HepG2 (cell line): ENCODE results near the gene PROC. TPM values are rescaled to one million over a fixed set of nuclear protein-coding genes. Genes with fewer than 3 reads are reported as not detected.

Experiments
- BHLHE40 ChIP-seq: IDR thresholded peaks from 2 replicates; pipeline ENCODE4 v1.6.1; 2011; ENCODE audit warnings: low read length, improper control_type of control experiment
- CC2D1A ChIP-seq: sonication (generic); formaldehyde crosslinking; IDR thresholded peaks from 2 replicates; pipeline ENCODE4 v1.8.1; 2023; ENCODE audit warnings: mild to moderate bottlenecking, missing genetic modification reagents
- CREM ChIP-seq, 2 experiments: sonication (generic) in 1 of 2; formaldehyde crosslinking in 1 of 2; IDR thresholded peaks; 2 replicates each; pipeline versions ENCODE4 v1.4.0 to v1.6.1; 2016 to 2020; ENCODE audit warnings: antibody characterized with exemption in 1 of 2, mild to moderate bottlenecking in 1 of 2, missing genetic modification reagents in 1 of 2
- E2F2 ChIP-seq: sonication (generic); formaldehyde crosslinking; IDR thresholded peaks from 2 replicates; pipeline ENCODE4 v1.4.0; 2020; ENCODE audit warnings: missing genetic modification reagents, borderline replicate concordance
- MAF1 ChIP-seq: sonication (generic); formaldehyde crosslinking; IDR thresholded peaks from 2 replicates; pipeline ENCODE4 v1.5.0; 2020; ENCODE audit warnings: missing genetic modification reagents, borderline replicate concordance
- MEF2D ChIP-seq: sonication (generic); formaldehyde crosslinking; IDR thresholded peaks from 2 replicates; pipeline ENCODE4 v1.5.1; 2020; ENCODE audit warnings: mild to moderate bottlenecking, missing genetic modification reagents
- MLLT10 ChIP-seq: sonication (generic); formaldehyde crosslinking; IDR thresholded peaks from 2 replicates; pipeline ENCODE4 v1.4.0; 2020; ENCODE audit warnings: missing genetic modification reagents
- MTF2 ChIP-seq: sonication (generic); formaldehyde crosslinking; IDR thresholded peaks from 2 replicates; pipeline ENCODE4 v1.5.0; 2020; ENCODE audit warnings: missing genetic modification reagents, borderline replicate concordance
- NONO ChIP-seq, 2 experiments: fragments of 450-650 bp in 1 of 2; sonication (generic) in 1 of 2; formaldehyde crosslinking in 1 of 2; IDR thresholded peaks in 1 of 2; conservative IDR thresholded peaks in 1 of 2; 2 replicates each; pipeline versions ENCODE4 v1.6.1 to v1.8.0; 2017 to 2022; ENCODE audit warnings: mild to moderate bottlenecking in 1 of 2, missing genetic modification reagents in 1 of 2, moderate library complexity in 1 of 2
- PCBP2 ChIP-seq: fragments of 200-400 bp; formaldehyde crosslinking; optimal IDR thresholded peaks from 2 replicates; pipeline ENCODE3; 2018; ENCODE audit warnings: low read length, low read depth; ENCODE audit not compliant: poor library complexity, severe bottlenecking
- PHF20 ChIP-seq: sonication (generic); formaldehyde crosslinking; IDR thresholded peaks from 2 replicates; pipeline ENCODE4 v1.5.0; 2020; ENCODE audit warnings: mild to moderate bottlenecking, missing genetic modification reagents
- PLSCR1 ChIP-seq: sonication (generic); formaldehyde crosslinking; IDR thresholded peaks from 2 replicates; pipeline ENCODE4 v1.5.0; 2020; ENCODE audit warnings: missing genetic modification reagents, mild to moderate bottlenecking, borderline replicate concordance
- RORA ChIP-seq: sonication (generic); formaldehyde crosslinking; IDR thresholded peaks from 2 replicates; pipeline ENCODE4 v1.5.0; 2020; ENCODE audit warnings: mild to moderate bottlenecking, missing genetic modification reagents, moderate library complexity
- SMARCC2 ChIP-seq: fragments of 450-650 bp; IDR thresholded peaks from 2 replicates; pipeline ENCODE4 v1.6.1; 2017; ENCODE audit warnings: antibody characterized with exemption, mild to moderate bottlenecking
- SRSF9 ChIP-seq: fragments of 200-400 bp; formaldehyde crosslinking; IDR thresholded peaks from 2 replicates; pipeline ENCODE4 v1.6.1; 2018; ENCODE audit warnings: borderline replicate concordance, mild to moderate bottlenecking, low read depth, low read length; ENCODE audit not compliant: insufficient read depth, poor library complexity, severe bottlenecking
- SRY ChIP-seq: sonication (generic); formaldehyde crosslinking; IDR thresholded peaks from 2 replicates; pipeline ENCODE4 v1.8.0; 2022; ENCODE audit warnings: mild to moderate bottlenecking, missing genetic modification reagents
- XRCC5 ChIP-seq: fragments of 200-400 bp; formaldehyde crosslinking; optimal IDR thresholded peaks from 2 replicates; pipeline ENCODE3; 2017; ENCODE audit warnings: mild to moderate bottlenecking, low read length
- ZBTB25 ChIP-seq: IDR thresholded peaks from 2 replicates; pipeline ENCODE4 v1.6.1; 2018; ENCODE audit warnings: missing genetic modification reagents
- ZNF280D ChIP-seq: sonication (generic); formaldehyde crosslinking; IDR thresholded peaks from 2 replicates; pipeline ENCODE4 v1.5.1; 2020; ENCODE audit warnings: mild to moderate bottlenecking, missing genetic modification reagents
- ZNF569 ChIP-seq: sonication (generic); formaldehyde crosslinking; IDR thresholded peaks from 2 replicates; pipeline ENCODE4 v1.5.0; 2020; ENCODE audit warnings: mild to moderate bottlenecking, missing genetic modification reagents, moderate library complexity, borderline replicate concordance
- ZNF674 ChIP-seq: sonication (generic); formaldehyde crosslinking; IDR thresholded peaks from 2 replicates; pipeline ENCODE4 v1.5.0; 2020; ENCODE audit warnings: low read depth, mild to moderate bottlenecking, missing genetic modification reagents
- ZNF773 ChIP-seq: sonication (generic); formaldehyde crosslinking; IDR thresholded peaks from 2 replicates; pipeline ENCODE4 v1.4.0; 2020; ENCODE audit warnings: missing genetic modification reagents, borderline replicate concordance
- ZNF790 ChIP-seq: sonication (generic); formaldehyde crosslinking; IDR thresholded peaks from 2 replicates; pipeline ENCODE4 v1.8.0; 2022; ENCODE audit warnings: missing genetic modification reagents, mild to moderate bottlenecking, borderline replicate concordance
- polyA plus RNA-seq, 8 experiments: library from polyadenylated mRNA; depleted of rRNA in 3 of 8; stranded (reverse) in 7 of 8; unstranded in 1 of 8; fragments of >200 nt; fragmentation: Illumina TruSeq in 4 of 8; extraction: Trizol in 4 of 8; gene quantifications; 2 replicates each; pipeline versions ENCODE4 v1.2.1 to v1.2.3, GENCODE V29; 2011 to 2016; ENCODE audit warnings: low read depth in 4 of 8, missing spikeins in 1 of 8, mixed read lengths in 1 of 8; ENCODE audit not compliant: insufficient read depth in 1 of 8
- total RNA-seq, 5 experiments: library from RNA; depleted of rRNA; stranded (reverse); fragments of >200 nt; fragmentation: Illumina TruSeq; extraction: Trizol; gene quantifications; 2 replicates each; pipeline ENCODE4 v1.2.3, GENCODE V29; 2016; ENCODE audit warnings: low read depth in 1 of 5

Gene PROC
- total and polyA plus RNA-seq, 2 of the 13 experiments (the other 11 are each of a cell fraction or from before 2014, with no cell fraction given) = 134 to 185 TPM

- no peak for TF ChIP-seq SRSF9
- no peak for TF ChIP-seq ZNF773
- TF ChIP-seq ZBTB25 (CRISPR knock-in tag) = no peak
- TF ChIP-seq NONO (IDR thresholded peaks at IDR 0.05) = no peak
- peak; percentile 34; the same call in 1 of the 2 replicates for TF ChIP-seq NONO (CRISPR knock-in tag; conservative IDR thresholded peaks at IDR 0.05)
- TF ChIP-seq PLSCR1 (CRISPR knock-in tag) = no peak; the same call in 1 of the 2 replicates
- peak; percentile 14 for TF ChIP-seq XRCC5
- TF ChIP-seq RORA (CRISPR knock-in tag) = no peak
- no peak for TF ChIP-seq ZNF280D (CRISPR knock-in tag)
- TF ChIP-seq ZNF674 (CRISPR knock-in tag) = no peak
- TF ChIP-seq ZNF790 (CRISPR knock-in tag) = no peak
- no peak for TF ChIP-seq E2F2 (CRISPR knock-in tag)
- TF ChIP-seq MLLT10 (CRISPR knock-in tag) = no peak
- TF ChIP-seq MEF2D (CRISPR knock-in tag) = no peak
- no peak for TF ChIP-seq PHF20 (CRISPR knock-in tag)
- TF ChIP-seq ZNF569 (CRISPR knock-in tag) = no peak
- TF ChIP-seq MAF1 (CRISPR knock-in tag) = no peak
- no peak for TF ChIP-seq CC2D1A
- no peak for TF ChIP-seq MTF2 (CRISPR knock-in tag)
- TF ChIP-seq SRY (CRISPR knock-in tag) = no peak; the same call in 1 of the 2 replicates
- no peak for TF ChIP-seq SMARCC2
- no peak for TF ChIP-seq PCBP2
- TF ChIP-seq BHLHE40 = no peak
- no peak for TF ChIP-seq CREM (IDR thresholded peaks at IDR 0.05)
- TF ChIP-seq CREM (CRISPR knock-in tag; IDR thresholded peaks at IDR 0.05) = no peak
Observed at GRCh38 chr2:127415593-127416505, 2.4 kb upstream of the PROC start (continued).
